HepG2 (cell line): ENCODE results near the gene STRN3. TPM values are rescaled to one million over a fixed set of nuclear protein-coding genes. Genes with fewer than 3 reads are reported as not detected.
A peak's percentile ranks its signal among the peaks of the same experiment; 100 is the strongest.

ENCODE experiments used
- ARNT2 ChIP-seq: sonication (generic); formaldehyde crosslinking; IDR thresholded peaks from 2 replicates; pipeline ENCODE4 v1.8.0; 2022; ENCODE audit warnings: mild to moderate bottlenecking, low read depth, missing genetic modification reagents, moderate library complexity
- E2F2 ChIP-seq: sonication (generic); formaldehyde crosslinking; IDR thresholded peaks from 2 replicates; pipeline ENCODE4 v1.4.0; 2020; ENCODE audit warnings: missing genetic modification reagents, borderline replicate concordance
- KDM2A ChIP-seq: sonication (generic); formaldehyde crosslinking; IDR thresholded peaks from 2 replicates; pipeline ENCODE4 v1.4.0; 2020; ENCODE audit warnings: low read depth, missing genetic modification reagents, borderline replicate concordance
- KDM4B ChIP-seq: sonication (generic); formaldehyde crosslinking; IDR thresholded peaks from 2 replicates; pipeline ENCODE4 v1.4.0; 2020; ENCODE audit warnings: missing genetic modification reagents
- MNT ChIP-seq: fragments of 450-650 bp; IDR thresholded peaks from 2 replicates; pipeline ENCODE4 v1.6.1; 2016
- MTA3 ChIP-seq: sonication (generic); formaldehyde crosslinking; IDR thresholded peaks from 2 replicates; pipeline ENCODE4 v1.4.0; 2020; ENCODE audit warnings: missing genetic modification reagents
- NFYB ChIP-seq: sonication (generic); formaldehyde crosslinking; IDR thresholded peaks from 2 replicates; pipeline ENCODE4 v1.4.0; 2020; ENCODE audit warnings: missing genetic modification reagents
- PITX1 ChIP-seq: sonication (generic); formaldehyde crosslinking; IDR thresholded peaks from 2 replicates; pipeline ENCODE4 v1.5.1; 2020; ENCODE audit warnings: mild to moderate bottlenecking, missing genetic modification reagents
- PRDM10 ChIP-seq: sonication (generic); formaldehyde crosslinking; IDR thresholded peaks from 2 replicates; pipeline ENCODE4 v1.4.0; 2020; ENCODE audit warnings: low read depth, missing genetic modification reagents
- RBM22 ChIP-seq: fragments of 200-400 bp; formaldehyde crosslinking; optimal IDR thresholded peaks from 2 replicates; pipeline ENCODE3; 2017; ENCODE audit warnings: mild to moderate bottlenecking, low read length, moderate library complexity
- TEAD3 ChIP-seq: optimal IDR thresholded peaks from 2 replicates; pipeline ENCODE3; 2016; ENCODE audit warnings: borderline replicate concordance
- U2AF2 ChIP-seq: fragments of 200-400 bp; formaldehyde crosslinking; IDR thresholded peaks from 2 replicates; pipeline ENCODE4 v1.6.1; 2017; ENCODE audit warnings: low read depth, mild to moderate bottlenecking, low read length
- ZBTB8A ChIP-seq: sonication (generic); formaldehyde crosslinking; IDR thresholded peaks from 2 replicates; pipeline ENCODE4 v1.4.0; 2020; ENCODE audit warnings: mild to moderate bottlenecking, low read depth, missing genetic modification reagents, borderline replicate concordance
- ZFP36L2 ChIP-seq: sonication (generic); formaldehyde crosslinking; IDR thresholded peaks from 2 replicates; pipeline ENCODE4 v1.4.0; 2020; ENCODE audit warnings: missing genetic modification reagents
- ZNF180 ChIP-seq: sonication (generic); formaldehyde crosslinking; IDR thresholded peaks from 2 replicates; pipeline ENCODE4 v1.4.0; 2020; ENCODE audit warnings: low read depth, missing genetic modification reagents, borderline replicate concordance
- ZNF546 ChIP-seq: sonication (generic); formaldehyde crosslinking; conservative IDR thresholded peaks from 2 replicates; pipeline ENCODE4 v1.8.1; 2023; ENCODE audit warnings: mild to moderate bottlenecking, missing genetic modification reagents
- ZNF569 ChIP-seq: sonication (generic); formaldehyde crosslinking; IDR thresholded peaks from 2 replicates; pipeline ENCODE4 v1.5.0; 2020; ENCODE audit warnings: mild to moderate bottlenecking, missing genetic modification reagents, moderate library complexity, borderline replicate concordance
- ZNF674 ChIP-seq: sonication (generic); formaldehyde crosslinking; IDR thresholded peaks from 2 replicates; pipeline ENCODE4 v1.5.0; 2020; ENCODE audit warnings: low read depth, mild to moderate bottlenecking, missing genetic modification reagents
- ZNF720 ChIP-seq: sonication (generic); formaldehyde crosslinking; IDR thresholded peaks from 2 replicates; pipeline ENCODE4 v1.4.0; 2020; ENCODE audit warnings: missing genetic modification reagents
- polyA plus RNA-seq, 8 experiments: library from polyadenylated mRNA; depleted of rRNA in 3 of 8; stranded (reverse) in 7 of 8; unstranded in 1 of 8; fragments of >200 nt; fragmentation: Illumina TruSeq in 4 of 8; extraction: Trizol in 4 of 8; gene quantifications; 2 replicates each; pipeline versions ENCODE4 v1.2.1 to v1.2.3, GENCODE V29; 2011 to 2016; ENCODE audit warnings: low read depth in 4 of 8, missing spikeins in 1 of 8, mixed read lengths in 1 of 8; ENCODE audit not compliant: insufficient read depth in 1 of 8
- total RNA-seq, 5 experiments: library from RNA; depleted of rRNA; stranded (reverse); fragments of >200 nt; fragmentation: Illumina TruSeq; extraction: Trizol; gene quantifications; 2 replicates each; pipeline ENCODE4 v1.2.3, GENCODE V29; 2016; ENCODE audit warnings: low read depth in 1 of 5
- TF ChIP-seq, protein P1 (sequence below): IDR thresholded peaks from 2 replicates; pipeline ENCODE4 v1.6.1; 2012; ENCODE audit warnings: low read length, improper control_type of control experiment

The STRN3 gene
- total and polyA plus RNA-seq, 2 of the 13 experiments (the other 11 are each of a cell fraction or from before 2014, with no cell fraction given) = 49.4 to 123 TPM

- TF ChIP-seq PRDM10 (CRISPR knock-in tag) = no peak
- no peak for TF ChIP-seq ZNF674 (CRISPR knock-in tag)
- TF ChIP-seq ZNF546 (CRISPR knock-in tag) = no peak
- TF ChIP-seq KDM2A = no peak
- no peak for TF ChIP-seq E2F2 (CRISPR knock-in tag)
- TF ChIP-seq ZBTB8A (CRISPR knock-in tag) = no peak
- TF ChIP-seq ZNF720 (CRISPR knock-in tag) = no peak
- TF ChIP-seq, protein P1, sequence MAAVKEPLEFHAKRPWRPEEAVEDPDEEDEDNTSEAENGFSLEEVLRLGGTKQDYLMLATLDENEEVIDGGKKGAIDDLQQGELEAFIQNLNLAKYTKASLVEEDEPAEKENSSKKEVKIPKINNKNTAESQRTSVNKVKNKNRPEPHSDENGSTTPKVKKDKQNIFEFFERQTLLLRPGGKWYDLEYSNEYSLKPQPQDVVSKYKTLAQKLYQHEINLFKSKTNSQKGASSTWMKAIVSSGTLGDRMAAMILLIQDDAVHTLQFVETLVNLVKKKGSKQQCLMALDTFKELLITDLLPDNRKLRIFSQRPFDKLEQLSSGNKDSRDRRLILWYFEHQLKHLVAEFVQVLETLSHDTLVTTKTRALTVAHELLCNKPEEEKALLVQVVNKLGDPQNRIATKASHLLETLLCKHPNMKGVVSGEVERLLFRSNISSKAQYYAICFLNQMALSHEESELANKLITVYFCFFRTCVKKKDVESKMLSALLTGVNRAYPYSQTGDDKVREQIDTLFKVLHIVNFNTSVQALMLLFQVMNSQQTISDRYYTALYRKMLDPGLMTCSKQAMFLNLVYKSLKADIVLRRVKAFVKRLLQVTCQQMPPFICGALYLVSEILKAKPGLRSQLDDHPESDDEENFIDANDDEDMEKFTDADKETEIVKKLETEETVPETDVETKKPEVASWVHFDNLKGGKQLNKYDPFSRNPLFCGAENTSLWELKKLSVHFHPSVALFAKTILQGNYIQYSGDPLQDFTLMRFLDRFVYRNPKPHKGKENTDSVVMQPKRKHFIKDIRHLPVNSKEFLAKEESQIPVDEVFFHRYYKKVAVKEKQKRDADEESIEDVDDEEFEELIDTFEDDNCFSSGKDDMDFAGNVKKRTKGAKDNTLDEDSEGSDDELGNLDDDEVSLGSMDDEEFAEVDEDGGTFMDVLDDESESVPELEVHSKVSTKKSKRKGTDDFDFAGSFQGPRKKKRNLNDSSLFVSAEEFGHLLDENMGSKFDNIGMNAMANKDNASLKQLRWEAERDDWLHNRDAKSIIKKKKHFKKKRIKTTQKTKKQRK = no peak
- no peak for TF ChIP-seq KDM4B (CRISPR knock-in tag)
- peak; percentile 46 for TF ChIP-seq TEAD3 (CRISPR knock-in tag)
- no peak for TF ChIP-seq RBM22
- TF ChIP-seq MTA3 = no peak
- TF ChIP-seq ZNF569 = no peak
- no peak for TF ChIP-seq MNT
- no peak for TF ChIP-seq U2AF2
- TF ChIP-seq ARNT2 (CRISPR knock-in tag) = no peak
- TF ChIP-seq ZFP36L2 (CRISPR knock-in tag) = no peak
- no peak for TF ChIP-seq ZNF180
- no peak; the same call in 1 of the 2 replicates for TF ChIP-seq NFYB
- TF ChIP-seq PITX1 (CRISPR knock-in tag) = no peak
Measured at GRCh38 chr14:30980980-30981379, 45.2 kb downstream of the STRN3 start (continued).
